ENCODE results near the gene U2AF2. TPM values are rescaled to one million over a fixed set of nuclear protein-coding genes. Genes with fewer than 3 reads are reported as not detected.

The U2AF2 gene
- total RNA-seq, 2 donors from 2014 or later: 82.4 to 87.5 TPM

DNA sequence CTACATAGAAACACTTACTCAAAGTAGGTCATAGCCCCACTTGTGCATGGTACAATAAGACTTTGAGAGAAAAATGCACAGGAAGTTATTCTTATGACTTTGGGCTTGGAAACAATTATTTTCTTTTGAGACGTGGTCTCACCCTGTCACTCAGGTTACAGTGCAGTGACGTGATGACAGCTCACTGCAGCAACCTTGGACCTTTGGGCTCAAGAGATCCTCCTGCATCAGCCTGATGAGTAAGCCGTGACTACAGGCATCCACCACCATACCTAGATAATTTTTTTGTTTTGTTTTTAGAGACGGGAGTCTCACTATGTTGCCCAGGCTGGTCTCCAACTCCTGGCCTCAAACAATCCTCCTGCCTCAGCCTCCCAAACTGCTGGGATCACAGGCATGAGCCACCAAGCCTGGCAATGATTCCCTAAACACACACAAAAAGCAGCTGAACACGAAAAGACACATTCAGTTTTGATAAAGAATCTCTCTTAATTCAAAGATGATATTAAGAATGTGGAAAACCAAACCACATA lies 65.4 kb downstream of the U2AF2 start:
- intact Hi-C loops (cut with DNase I): no loop called here
- ATAC-seq: no peak
- no peak for DNase-seq

DNA sequence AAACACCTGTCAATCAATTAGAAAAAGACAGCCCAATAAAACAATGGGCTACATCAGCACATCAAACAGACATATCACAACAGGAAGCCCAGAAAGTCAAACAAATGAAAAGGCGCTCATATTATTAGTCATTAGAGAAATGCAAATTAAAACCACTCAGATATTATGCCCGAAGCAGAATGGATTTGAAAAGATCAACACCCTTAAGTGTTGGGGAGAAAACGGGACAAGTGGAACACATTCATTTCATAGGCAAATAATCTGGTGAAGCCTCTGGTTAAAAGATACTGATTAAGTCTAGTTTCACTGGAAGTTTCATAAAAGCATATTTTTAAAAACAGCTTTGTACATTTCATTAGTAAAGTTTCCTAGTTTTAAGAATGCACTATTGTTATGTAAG lies 66.0 kb downstream of the U2AF2 start:
- intact Hi-C loops (cut with DNase I): no loop called here
- ATAC-seq (no peak), DNase-seq (no peak)

DNA sequence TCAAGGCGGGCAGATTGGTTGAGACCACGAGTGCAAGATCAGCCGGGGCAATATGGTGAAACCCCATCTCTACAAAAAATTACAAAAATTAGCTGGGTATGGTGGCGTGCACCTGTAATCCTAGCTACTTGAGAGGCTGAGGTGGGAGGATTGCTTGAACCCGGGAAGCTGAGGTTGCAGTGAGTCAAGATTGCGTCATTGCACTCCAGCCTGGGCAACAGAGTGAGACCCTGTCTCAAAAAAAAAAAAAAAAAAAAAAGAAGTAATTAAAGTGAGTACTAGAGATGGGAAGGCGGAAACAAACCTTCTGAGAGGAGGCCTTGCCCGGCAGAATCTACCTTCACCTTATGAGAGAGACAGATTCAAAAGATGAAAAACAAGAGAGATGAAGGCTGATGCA lies 68.7 kb downstream of the U2AF2 start:
- intact Hi-C loops (cut with DNase I): no loop called here
- DNase-seq (no peak), ATAC-seq (no peak)

Other genes with a start within 250 kb of the U2AF2 start
- 10 to 100 TPM; 18.1 to 29.9 TPM for gene UBE2S, start 247.2 kb upstream of the U2AF2 start, total RNA-seq
- not detected for gene SHISA7, start 211.7 kb upstream of the U2AF2 start, total RNA-seq
- gene ISOC2, start 193.4 kb upstream of the U2AF2 start, total RNA-seq: 10 to 100 TPM; 58.4 to 60.5 TPM
- gene C19orf85, start 190.3 kb upstream of the U2AF2 start, total RNA-seq: not detected
- gene ZNF628, start 178.4 kb upstream of the U2AF2 start, total RNA-seq: 1 to 10 TPM; 5.3 to 9.0 TPM
- 10 to 100 TPM in 1 of 2 donors, 1 to 10 TPM in 1; 9.2 to 13.7 TPM for gene NAT14, start 169.8 kb upstream of the U2AF2 start, total RNA-seq
- 1 to 10 TPM; 5.7 to 6.7 TPM for gene SSC5D, start 166.6 kb upstream of the U2AF2 start, total RNA-seq
- 100 to 1,000 TPM; 151 to 181 TPM for gene SBK2, start 117.9 kb upstream of the U2AF2 start, total RNA-seq
- 10 to 100 TPM; 55.3 to 62.7 TPM for gene SBK3, start 109.5 kb upstream of the U2AF2 start, total RNA-seq
- gene ZNF579, start 74.2 kb upstream of the U2AF2 start, total RNA-seq: 10 to 100 TPM; 10.8 to 12.7 TPM
- gene FIZ1, start 55.5 kb upstream of the U2AF2 start, total RNA-seq: 10 to 100 TPM; 14.5 to 17.0 TPM
- 10 to 100 TPM; 14.1 to 18.7 TPM for gene ZNF524, start 54.7 kb upstream of the U2AF2 start, total RNA-seq
- 10 to 100 TPM; 16.2 to 20.2 TPM for gene ZNF865, start 49.4 kb upstream of the U2AF2 start, total RNA-seq
- gene ZNF784, start 30.5 kb upstream of the U2AF2 start, total RNA-seq: 10 to 100 TPM; 11.1 to 11.7 TPM
- gene ZNF580, start 14.0 kb upstream of the U2AF2 start, total RNA-seq: 10 to 100 TPM; 17.7 to 27.7 TPM
- gene ZNF581, start 11.4 kb upstream of the U2AF2 start, total RNA-seq: 1 to 10 TPM; 8.4 to 8.6 TPM
- gene CCDC106, start 6.8 kb upstream of the U2AF2 start, total RNA-seq: 10 to 100 TPM; 17.4 to 19.4 TPM
- gene EPN1, start 20.2 kb downstream of the U2AF2 start, total RNA-seq: 100 to 1,000 TPM; 148 to 165 TPM
- gene NLRP9, start 83.4 kb downstream of the U2AF2 start, total RNA-seq: not detected
- not detected for gene RFPL4A, start 104.1 kb downstream of the U2AF2 start, total RNA-seq
- not detected for gene RFPL4AL1, start 114.1 kb downstream of the U2AF2 start, total RNA-seq
- not detected for gene NLRP11, start 177.0 kb downstream of the U2AF2 start, total RNA-seq
- gene NLRP4, start 181.5 kb downstream of the U2AF2 start, total RNA-seq: not detected

All from left cardiac atrium (tissue), 4 donors.